Transverse colon (tissue), 4 donors: ENCODE data around the gene NBEAL2. TPM values are rescaled to one million over a fixed set of nuclear protein-coding genes. Genes with fewer than 3 reads are reported as not detected.

Experiments used
- DNase-seq: peaks from one replicate; pipeline ENCODE4 v3.0.0-alpha.2; 2019
- H3K27ac ChIP-seq, 4 donors: fragments of 200-600 bp; sonication (generic); 2 replicates each; pipeline ENCODE4 v1.5.1; 2016 to 2018; ENCODE audit warnings: inconsistent platforms in 4 of 4
- H3K27me3 ChIP-seq: fragments of 200-600 bp; sonication (generic); 2 replicates; pipeline ENCODE4 v1.5.1; 2017; ENCODE audit warnings: inconsistent platforms
- H3K36me3 ChIP-seq, 4 donors: fragments of 200-600 bp; sonication (generic); 2 replicates each; pipeline ENCODE4 v1.5.1; 2017 to 2019; ENCODE audit warnings: inconsistent platforms in 4 of 4
- H3K4me1 ChIP-seq, 4 donors: fragments of 200-600 bp; sonication (generic); 2 replicates each; pipeline ENCODE4 v1.5.1; 2017 to 2020; ENCODE audit warnings: inconsistent platforms in 4 of 4
- H3K4me3 ChIP-seq, 4 donors: fragments of 200-600 bp; sonication (generic); 1 replicate in 1 of 4; 2 replicates in 3 of 4; pipeline versions ENCODE4 v1.5.1 to v1.6.1; 2017 to 2019; ENCODE audit warnings: inconsistent platforms in 4 of 4
- H3K9me3 ChIP-seq, 2 donors: fragments of 200-600 bp; sonication (generic); 2 replicates each; pipeline ENCODE4 v1.5.1; 2017 to 2019; ENCODE audit warnings: inconsistent platforms in 2 of 2
- EP300 ChIP-seq: sonication (generic); formaldehyde crosslinking; IDR thresholded peaks from one replicate; pipeline ENCODE4 v1.6.1; 2017; ENCODE audit warnings: antibody characterized with exemption, low read depth
- POLR2A ChIP-seq: fragments of 450-650 bp; IDR thresholded peaks from one replicate; pipeline ENCODE4 v1.6.1; 2016; ENCODE audit warnings: antibody characterized with exemption, mild to moderate bottlenecking, moderate library complexity
- POLR2AphosphoS5 ChIP-seq, 3 donors: sonication (generic); formaldehyde crosslinking; IDR thresholded peaks; one replicate each; pipeline ENCODE4 v1.6.1; 2016; ENCODE audit warnings: antibody characterized with exemption in 3 of 3
- WGBS, 2 donors: methylation state at CpG; one replicate each; pipeline ENCODE4 v1.1.5; 2018; ENCODE audit warnings: low coverage in 1 of 2; 5-methylcytosine and 5-hydroxymethylcytosine counted together
- in situ Hi-C, 4 donors: fragments of 200-750 bp; cut with MboI; loops; one replicate each; pipeline versions ENCODE4 v1.15.0 to v1.15.1; 2017; ENCODE audit warnings: low sequenced_read_pairs in 3 of 4, low pct_ligation_motif_present in 1 of 4, low pct_unique_long_range_greater_than_20kb in 1 of 4
- intact Hi-C: fragments of 100-400 bp; cut with DNase I; formaldehyde crosslinking; loops from one replicate; pipeline ENCODE4 v1.15.1; 2023; ENCODE audit warnings: low total_unique reads
- total RNA-seq, 4 donors: library from RNA; depleted of rRNA; stranded (reverse); fragments of >200 nt; gene quantifications; one replicate each; pipeline ENCODE4 v1.1.0, GENCODE V29; 2016
- TF ChIP-seq, protein P1 (sequence below), 5 experiments: fragments of 200-600 bp in 3 of 5; fragments of 450-650 bp in 2 of 5; sonication (generic) in 3 of 5; IDR thresholded peaks; 1 replicate in 2 of 5; 2 replicates in 3 of 5; pipeline ENCODE4 v1.5.1; 2016 to 2017; ENCODE audit warnings: antibody characterized with exemption in 5 of 5, inconsistent platforms in 3 of 5, mild to moderate bottlenecking in 2 of 5, moderate library complexity in 1 of 5

Gene NBEAL2
- total RNA-seq, 4 donors from 2014 or later: 81.1 to 163 (median 122) TPM

DNA sequence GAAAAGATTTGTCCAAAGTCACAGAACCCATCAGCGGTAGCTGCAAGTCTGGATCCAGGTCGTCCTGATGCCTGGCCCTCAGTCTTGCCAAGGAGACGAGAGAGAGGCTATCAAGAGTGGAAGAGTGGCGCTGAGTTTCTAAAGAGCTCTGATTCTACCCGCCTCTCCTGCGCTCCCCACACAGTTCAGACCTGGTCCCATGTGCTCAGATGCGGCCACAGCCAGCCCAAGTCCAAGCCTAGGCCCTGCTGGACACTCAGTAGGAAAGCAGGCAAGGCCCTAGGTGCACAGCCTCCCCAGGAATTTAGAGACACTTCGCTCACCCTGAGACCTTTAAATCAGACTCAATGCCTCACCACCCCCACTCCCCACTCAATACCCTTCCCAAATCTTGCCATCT, 35.3 kb upstream of the NBEAL2 start:
- Histone ChIP-seq H3K9me3 (no peaks in the 10 kb centered on the region), H3K27me3 (no peaks in the 10 kb centered on the region), H3K4me1 (peaks cover 63 to 83% (median 79%) of the 10 kb centered on the region in 4 donors), H3K27ac (peak overlapping the region; percentile 74 to 87 (median 84)), H3K4me3 (no peak overlapping the region), H3K36me3 (peaks cover 0 to 13% (median 6%) of the 10 kb centered on the region in 4 donors)
- 86% methylated on average over 1 to 8 of the region's 8 CpGs for WGBS, 2 donors
- DNase-seq: no peak
- in situ Hi-C loops: no loop called here
- no peak for TF ChIP-seq EP300
- TF ChIP-seq POLR2A: no peak
- TF ChIP-seq POLR2AphosphoS5 (IDR thresholded peaks at IDR 0.05): no peak
- TF ChIP-seq, protein P1, sequence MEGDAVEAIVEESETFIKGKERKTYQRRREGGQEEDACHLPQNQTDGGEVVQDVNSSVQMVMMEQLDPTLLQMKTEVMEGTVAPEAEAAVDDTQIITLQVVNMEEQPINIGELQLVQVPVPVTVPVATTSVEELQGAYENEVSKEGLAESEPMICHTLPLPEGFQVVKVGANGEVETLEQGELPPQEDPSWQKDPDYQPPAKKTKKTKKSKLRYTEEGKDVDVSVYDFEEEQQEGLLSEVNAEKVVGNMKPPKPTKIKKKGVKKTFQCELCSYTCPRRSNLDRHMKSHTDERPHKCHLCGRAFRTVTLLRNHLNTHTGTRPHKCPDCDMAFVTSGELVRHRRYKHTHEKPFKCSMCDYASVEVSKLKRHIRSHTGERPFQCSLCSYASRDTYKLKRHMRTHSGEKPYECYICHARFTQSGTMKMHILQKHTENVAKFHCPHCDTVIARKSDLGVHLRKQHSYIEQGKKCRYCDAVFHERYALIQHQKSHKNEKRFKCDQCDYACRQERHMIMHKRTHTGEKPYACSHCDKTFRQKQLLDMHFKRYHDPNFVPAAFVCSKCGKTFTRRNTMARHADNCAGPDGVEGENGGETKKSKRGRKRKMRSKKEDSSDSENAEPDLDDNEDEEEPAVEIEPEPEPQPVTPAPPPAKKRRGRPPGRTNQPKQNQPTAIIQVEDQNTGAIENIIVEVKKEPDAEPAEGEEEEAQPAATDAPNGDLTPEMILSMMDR (IDR thresholded peaks at IDR 0.05): no peak
- intact Hi-C loops: no loop called here

DNA sequence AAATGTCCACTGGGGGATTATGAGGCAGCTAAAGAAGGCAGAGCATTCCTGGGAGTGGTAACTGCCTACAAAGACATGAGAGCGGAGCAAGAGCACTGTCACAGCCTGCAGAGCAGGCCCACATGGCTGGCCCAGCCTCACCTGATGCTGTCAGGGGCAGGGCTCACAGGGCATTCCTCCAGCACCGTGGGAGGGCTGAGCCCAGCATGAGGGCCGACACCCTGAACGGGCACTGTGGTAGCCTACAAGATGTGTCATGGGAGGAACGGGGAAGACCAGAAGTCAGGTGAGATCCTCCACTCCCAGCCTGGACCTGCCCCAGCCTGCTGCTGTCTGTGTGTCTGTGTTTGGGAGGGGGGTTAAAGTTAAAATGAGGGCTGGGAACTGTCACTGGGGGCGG, 33.0 kb upstream of the NBEAL2 start:
- Histone ChIP-seq H3K36me3 (no peaks in the 10 kb centered on the region), H3K9me3 (no peaks in the 10 kb centered on the region), H3K4me3 (no peak overlapping the region), H3K27me3 (no peaks in the 10 kb centered on the region), H3K27ac (peak overlapping the region; percentile 84 to 92 (median 88)), H3K4me1 (peaks cover 81 to 97% (median 88%) of the 10 kb centered on the region in 4 donors)
- intact Hi-C loops (no loop called here), in situ Hi-C loops (no loop called here)
- 82 to 100% methylated on average over 1 to 6 of the region's 6 CpGs for WGBS, 2 donors
- no peak for DNase-seq
- TF ChIP-seq POLR2AphosphoS5 (IDR thresholded peaks at IDR 0.05) (no peak), POLR2A (no peak), EP300 (no peak)
- TF ChIP-seq, protein P1 (IDR thresholded peaks at IDR 0.05): no peak

DNA sequence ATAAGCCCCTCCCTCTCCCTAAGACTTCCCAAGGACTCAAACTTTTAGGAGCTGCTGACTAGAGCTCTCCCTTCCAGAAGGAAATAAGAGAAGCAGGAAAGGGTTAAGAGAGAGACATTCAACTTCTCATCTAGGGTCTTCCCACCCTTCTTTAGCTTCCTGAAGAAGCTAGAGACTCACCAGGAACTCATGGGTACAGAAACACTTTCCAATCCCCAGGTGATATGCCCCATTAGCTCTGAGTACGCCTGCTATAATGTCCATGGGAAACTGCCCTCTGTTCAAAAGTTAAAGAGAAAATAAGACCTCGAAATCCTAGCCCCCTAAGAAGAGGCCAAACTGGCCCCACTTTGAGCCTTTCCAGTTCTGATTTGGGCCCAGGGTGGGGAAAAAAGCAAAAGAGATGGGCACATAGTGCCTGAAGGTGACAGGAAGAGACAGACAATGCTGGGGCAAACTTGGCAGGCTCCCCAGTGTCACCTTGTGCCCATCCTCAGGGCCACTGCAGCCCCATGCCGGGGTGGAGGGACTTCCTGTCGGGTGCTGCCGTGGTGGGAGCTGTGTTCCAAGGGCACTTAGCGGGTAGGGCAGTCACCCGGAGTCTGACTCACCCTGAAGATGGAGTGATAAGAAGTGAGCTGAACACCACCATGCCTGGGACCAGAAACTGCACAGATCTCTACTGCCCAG, 32.5 kb upstream of the NBEAL2 start:
- TF ChIP-seq POLR2A (no peak), EP300 (no peak), POLR2AphosphoS5 (IDR thresholded peaks at IDR 0.05) (no peak)
- TF ChIP-seq, protein P1 (IDR thresholded peaks at IDR 0.05): no peak
- 40 to 50% methylated on average over 2 to 7 of the region's 7 CpGs for WGBS, 2 donors
- Histone ChIP-seq H3K36me3 (no peaks in the 10 kb centered on the region), H3K4me1 (peaks cover 81 to 93% (median 84%) of the 10 kb centered on the region in 4 donors), H3K9me3 (no peaks in the 10 kb centered on the region), H3K27me3 (no peaks in the 10 kb centered on the region), H3K27ac (peak overlapping the region; percentile 84 to 92 (median 88)), H3K4me3 (peak overlapping the region in 1 of 4 donors; percentile 1)
- intact Hi-C loops: no loop called here
- in situ Hi-C loops: no loop called here
- DNase-seq: peak; percentile 67

DNA sequence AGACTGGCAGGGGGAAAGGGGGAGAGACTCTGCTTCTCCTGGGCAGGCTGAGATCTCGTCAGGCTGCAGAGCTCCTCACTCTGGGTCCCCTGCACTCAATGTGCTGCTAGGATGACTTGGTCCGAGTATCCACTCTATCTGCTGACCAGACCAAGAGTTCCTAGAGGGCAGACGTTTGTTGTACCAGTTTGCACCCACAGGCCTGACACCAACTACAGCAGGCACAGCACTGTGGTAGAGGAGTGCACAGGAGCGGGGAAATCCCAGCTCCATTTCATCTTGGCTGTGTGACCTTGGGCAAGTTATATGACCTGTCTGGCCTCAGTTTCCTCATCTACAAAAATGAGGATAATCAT, 31.9 kb upstream of the NBEAL2 start:
- Histone ChIP-seq H3K36me3 (no peaks in the 10 kb centered on the region), H3K27me3 (no peaks in the 10 kb centered on the region), H3K27ac (peak overlapping the region; percentile 84 to 92 (median 88)), H3K4me3 (peak overlapping the region in 1 of 4 donors; percentile 1), H3K9me3 (no peaks in the 10 kb centered on the region), H3K4me1 (peaks cover 77 to 92% (median 82%) of the 10 kb centered on the region in 4 donors)
- WGBS, 2 donors: 52% methylated on average over 4 of the region's 4 CpGs; no CpG with 5 or more reads in 1 of the 2 donors
- in situ Hi-C loops (no loop called here), intact Hi-C loops (no loop called here)
- no peak for DNase-seq
- TF ChIP-seq EP300 (no peak), POLR2AphosphoS5 (IDR thresholded peaks at IDR 0.05) (no peak), POLR2A (no peak)
- TF ChIP-seq, protein P1 (IDR thresholded peaks at IDR 0.05): no peak
